GM19240 (cell line): Measurements from ENCODE around the gene BRD1.
A peak's percentile ranks its signal among the peaks of the same experiment; 100 is the strongest.

Source experiments
- DNase-seq: peaks from one replicate; pipeline ENCODE4 v3.0.0; 2011; ENCODE audit warnings: low spot score; ENCODE audit not compliant: insufficient read length

BRD1 gene

GRCh38 chr22:49827853-49828598, at the start of gene BRD1:
TSS of gene BRD1 (minus strand) at chr22:49827873. CDS start at chr22:49824317, 3,556 bp downstream.
- DNase-seq = peak; percentile 53

GRCh38 chr22:49873228-49873940, 45.7 kb upstream of the BRD1 start:
- DNase-seq = no peak

- DNase-seq = no peak
These were observed 44.7 kb upstream of the BRD1 start for GRCh38 chr22:49872347-49872746.

DNA sequence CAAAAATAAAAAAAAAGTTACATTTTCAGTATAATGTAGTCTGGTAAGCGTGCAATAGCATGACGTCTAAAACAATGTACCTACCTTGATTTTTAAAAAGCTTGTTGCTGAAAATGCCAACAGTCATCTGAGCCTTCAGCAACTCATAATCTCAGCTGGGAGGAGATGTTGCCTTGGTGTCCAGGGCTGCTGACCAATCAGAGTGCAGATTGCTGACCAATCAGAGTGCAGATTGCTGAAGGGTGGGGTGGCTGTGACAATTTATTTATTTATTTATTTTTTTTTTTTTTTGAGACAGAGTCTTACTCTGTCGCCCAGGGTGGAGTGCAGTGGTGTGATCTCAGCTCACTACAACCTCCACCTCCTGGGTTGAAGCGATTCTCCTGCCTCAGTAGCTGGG, 43.8 kb upstream of the BRD1 start:
- DNase-seq = no peak

DNA sequence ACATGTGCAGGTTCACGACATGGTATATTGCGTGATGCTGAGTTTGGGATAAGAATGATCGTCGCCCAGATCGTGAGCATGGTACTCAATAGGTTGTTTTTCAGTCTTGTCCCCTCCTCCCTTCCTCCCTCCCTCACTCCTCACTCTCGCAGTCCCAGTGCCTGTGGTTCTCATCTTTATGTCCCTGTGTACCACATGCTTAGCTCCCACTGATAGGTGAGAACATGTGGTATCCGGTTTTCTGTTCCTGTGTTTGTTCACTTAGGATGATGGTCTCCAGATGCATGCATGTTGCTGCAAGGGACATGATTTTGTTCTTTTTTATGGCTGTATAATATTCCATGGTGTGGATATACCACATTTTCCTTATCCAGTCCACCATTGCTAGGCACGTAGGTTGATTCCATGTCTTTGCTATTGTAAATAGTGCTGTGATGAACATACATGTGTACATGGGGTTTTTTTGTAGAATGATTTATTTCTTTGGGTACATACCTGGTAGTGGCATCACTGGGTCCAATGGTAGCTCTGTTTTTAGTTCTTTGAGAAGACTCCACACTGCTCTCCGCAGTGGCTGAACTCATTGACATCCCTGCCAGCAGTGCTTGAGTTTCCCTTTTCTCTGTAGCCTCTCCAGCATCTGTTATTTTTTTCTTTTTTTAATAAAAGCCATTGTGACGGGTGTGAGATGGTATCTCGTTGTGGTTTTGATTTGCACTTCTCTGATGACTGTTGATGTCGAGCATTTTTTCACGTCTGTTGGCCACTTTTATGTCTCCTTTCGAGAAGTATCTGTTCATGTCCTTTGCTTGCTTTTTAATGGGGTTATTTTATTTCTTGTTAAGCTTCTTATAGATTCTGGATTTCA, 42.4 kb upstream of the BRD1 start:
- no peak for DNase-seq

GRCh38 chr22:49869086-49869830, 41.6 kb upstream of the BRD1 start:
- DNase-seq = no peak

DNA sequence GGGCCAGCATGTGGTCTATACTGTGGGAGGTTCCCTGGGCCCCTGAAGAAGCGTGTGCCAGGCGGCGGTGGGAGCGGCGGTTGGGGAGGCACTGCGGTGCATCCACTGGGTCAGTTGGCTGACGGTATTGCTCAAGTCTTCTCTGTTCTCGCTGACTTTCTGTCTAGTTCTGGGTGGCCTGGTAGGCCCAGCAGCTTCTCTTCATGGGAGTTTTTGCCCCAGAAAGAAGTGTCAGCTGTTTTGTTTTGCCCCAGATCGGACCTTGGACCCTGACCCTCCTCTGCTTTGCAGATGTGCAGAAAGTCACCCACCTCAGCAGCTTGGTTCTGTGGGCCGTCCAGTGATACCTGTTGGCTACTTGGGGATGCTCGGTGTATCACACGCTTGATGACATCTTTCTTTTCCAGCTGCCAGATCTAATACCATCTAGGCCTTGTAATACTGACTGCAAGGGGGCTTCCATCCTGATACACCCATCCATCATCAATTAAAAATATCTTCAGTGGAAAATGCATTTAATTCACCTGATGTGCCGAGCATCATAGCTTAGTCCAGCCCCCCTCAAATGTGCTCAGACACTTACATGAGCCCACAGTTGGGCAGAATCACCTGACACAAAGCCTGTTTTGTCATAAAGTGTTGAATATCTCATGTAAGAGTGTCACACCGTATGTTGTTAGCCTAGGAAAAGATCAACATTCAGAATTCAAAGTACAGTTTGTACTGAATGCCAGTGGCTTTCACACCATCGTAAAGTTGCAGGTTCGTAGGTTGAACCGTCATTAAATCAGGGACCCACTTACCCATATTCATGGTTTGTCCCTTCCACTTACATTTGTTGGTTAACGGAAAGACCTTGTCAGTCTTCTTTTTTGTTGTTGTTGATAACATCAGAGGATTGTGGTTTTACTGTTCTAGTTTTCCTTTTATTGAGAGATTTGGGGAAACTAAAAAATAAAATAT, 39.9 kb upstream of the BRD1 start:
- DNase-seq = no peak

- no peak for DNase-seq
These were observed 39.0 kb upstream of the BRD1 start for GRCh38 chr22:49866646-49867045.

DNA sequence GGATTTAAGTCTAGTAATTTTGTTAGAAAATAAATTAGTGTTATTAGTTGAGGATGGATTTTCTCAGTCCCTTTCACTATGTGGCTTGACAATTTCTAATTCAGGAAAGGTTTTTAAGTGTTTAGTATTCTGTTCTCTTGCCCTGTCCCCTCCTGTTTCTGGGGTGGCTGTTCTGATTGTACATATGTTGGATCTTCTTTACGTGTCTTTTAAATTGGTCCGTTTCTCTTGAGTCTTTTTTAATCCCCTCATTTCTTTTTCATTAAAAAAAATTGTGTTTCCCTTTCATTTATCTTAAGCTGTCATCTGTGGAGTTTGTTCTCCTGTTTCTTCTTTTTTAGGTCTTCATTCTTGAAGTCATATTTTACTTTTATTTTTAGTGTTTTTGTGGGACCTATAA, 38.5 kb upstream of the BRD1 start:
- DNase-seq = no peak

GRCh38 chr22:49865156-49865555, 37.5 kb upstream of the BRD1 start:
- DNase-seq = no peak

DNA sequence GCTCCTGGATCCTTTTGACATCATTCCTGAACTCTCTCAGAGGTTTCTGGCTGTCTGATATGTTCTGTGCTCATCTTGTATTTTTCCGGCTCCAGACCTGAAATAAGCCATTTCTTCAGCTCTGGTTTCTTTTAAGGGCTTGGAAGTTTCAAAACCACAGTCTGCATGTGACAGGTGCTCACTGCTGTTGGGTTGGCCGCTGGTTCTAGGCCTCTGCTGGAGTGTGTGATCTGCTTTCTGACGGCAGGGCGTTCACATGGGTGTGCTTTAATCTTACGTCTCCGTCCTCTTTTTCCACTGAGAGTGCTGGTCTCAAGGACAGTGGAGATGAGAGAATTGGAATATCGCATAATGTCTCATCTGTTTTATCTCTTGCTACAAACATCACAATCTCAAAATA, 36.3 kb upstream of the BRD1 start:
- DNase-seq = no peak

GRCh38 chr22:49862496-49862776, 34.8 kb upstream of the BRD1 start:
- no peak for DNase-seq

DNA sequence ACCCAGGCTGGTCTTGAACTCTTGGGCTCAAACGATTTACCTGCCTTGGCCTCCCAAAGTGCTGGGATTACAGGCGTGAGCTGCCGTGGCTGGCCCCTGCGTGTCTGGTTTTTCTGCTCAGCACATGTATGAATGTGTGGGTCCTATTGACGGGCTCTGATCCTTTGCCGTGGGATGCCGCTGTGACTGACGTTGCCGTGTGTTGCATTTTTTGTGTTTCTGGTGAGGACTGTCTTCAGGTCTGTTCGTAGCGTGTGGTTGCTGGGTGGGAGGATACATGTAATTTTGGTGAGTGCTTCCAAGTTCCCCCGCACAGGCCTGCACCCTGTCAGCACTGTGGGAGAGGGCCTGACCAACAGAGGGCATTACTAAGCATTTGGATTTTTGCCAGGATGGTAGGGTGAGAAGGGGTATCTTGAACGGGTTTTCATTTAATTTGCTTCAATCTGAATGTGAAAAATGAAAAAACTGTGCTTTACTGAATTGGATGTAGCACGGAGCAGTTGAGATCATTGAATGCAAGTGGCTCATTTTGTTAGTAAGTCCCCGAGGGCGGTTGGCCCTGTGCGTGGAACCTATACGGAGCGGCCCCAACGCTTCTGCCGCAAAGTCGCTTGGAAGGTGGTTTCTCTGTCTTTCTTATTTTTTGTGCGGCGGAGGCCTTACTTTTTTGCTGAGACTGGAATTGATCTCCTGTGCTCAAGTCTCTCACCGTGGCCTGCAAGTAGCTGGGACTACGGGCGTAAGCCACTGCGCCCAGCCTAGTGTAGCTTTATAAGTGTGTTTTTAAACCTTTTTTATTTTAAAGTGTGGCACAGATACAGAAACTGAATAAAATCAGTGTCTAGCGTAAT, 34.2 kb upstream of the BRD1 start:
- DNase-seq = no peak

- DNase-seq = no peak
These were observed 31.2 kb upstream of the BRD1 start for GRCh38 chr22:49858827-49859226.

DNA sequence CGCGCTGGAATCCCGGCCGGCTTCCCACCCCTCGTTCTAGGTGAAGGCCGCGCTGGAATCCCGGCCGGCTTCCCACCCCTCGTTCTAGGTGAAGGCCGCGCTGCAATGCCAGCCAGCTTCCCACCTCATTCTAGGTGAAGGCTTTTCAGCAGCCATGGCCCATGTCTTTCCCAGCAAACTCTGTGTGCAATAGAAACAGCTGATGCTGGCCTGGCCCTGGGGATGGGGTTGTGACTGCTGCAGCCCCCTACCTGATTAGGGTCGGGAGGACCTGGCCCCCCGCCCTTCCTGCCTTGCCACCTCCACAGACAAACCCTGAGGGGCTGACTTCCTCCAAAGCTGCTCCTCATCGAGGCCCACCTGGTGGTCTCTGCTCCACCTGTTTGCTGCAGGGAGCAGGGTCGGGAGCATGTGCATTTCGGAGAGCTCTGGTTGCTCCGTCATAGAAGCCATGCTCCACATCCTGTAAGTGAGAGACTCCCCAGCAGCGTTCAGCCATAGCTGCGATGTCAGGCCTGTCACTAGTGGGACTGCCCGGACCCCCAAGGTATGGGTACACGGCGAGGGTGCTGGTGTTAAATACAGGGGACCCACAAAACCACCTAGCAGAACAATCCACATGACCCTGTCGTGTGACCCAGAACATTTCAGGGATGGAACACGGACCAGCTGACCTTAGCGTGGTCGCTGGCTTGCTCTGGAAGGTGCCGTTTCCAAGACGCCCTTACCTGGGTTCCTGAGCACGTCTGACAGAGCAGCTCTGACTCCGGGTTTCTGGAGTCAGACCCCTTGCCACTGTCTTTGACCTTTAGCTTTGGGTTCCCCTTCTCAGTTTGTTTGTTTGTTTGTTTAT, 29.3 kb upstream of the BRD1 start:
- no peak for DNase-seq

GRCh38 chr22:49856343-49856742, 28.7 kb upstream of the BRD1 start:
- DNase-seq = no peak

DNA sequence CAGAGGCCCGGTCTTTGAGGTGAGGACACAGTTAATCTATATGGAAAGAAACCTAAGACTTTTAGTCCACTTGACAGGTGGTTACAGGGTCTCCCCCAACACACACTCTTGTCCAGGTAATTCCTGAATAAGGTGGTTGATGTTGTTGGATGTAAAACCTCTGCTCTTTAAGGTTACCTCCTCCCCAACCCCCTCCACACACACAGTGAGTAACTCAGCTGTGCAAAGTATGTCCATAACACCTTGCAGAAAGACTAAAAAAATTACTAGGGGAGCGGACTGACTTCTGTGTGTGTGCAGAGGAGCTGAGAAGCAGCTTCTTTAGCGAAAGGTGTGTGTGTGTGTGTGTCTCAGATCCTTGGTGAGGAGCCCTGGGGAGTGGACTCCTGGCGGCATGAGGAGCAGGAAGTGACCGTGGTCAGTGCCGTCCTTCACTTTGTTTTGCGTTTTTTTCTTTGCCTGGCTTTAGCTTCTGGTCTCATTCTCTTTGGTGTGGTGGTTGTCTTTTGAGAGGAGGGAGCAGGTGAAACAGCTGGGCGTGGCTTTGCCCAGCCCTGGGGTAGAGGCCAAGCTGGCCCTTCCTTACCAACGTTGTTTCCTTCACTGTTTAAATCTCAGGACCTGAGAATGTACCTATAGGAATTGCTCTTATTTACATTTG, 27.7 kb upstream of the BRD1 start:
- no peak for DNase-seq
